HepG2 (cell line): Measurements from ENCODE around the gene C14orf119. TPM values are rescaled to one million over a fixed set of nuclear protein-coding genes. Genes with fewer than 3 reads are reported as not detected.

ENCODE experiments used
- GTF3A ChIP-seq: sonication (generic); formaldehyde crosslinking; conservative IDR thresholded peaks from 2 replicates; pipeline ENCODE4 v1.4.0; 2020; ENCODE audit warnings: mild to moderate bottlenecking, missing genetic modification reagents
- SAP130 ChIP-seq: IDR thresholded peaks from 2 replicates; pipeline ENCODE4 v1.6.1; 2016; ENCODE audit warnings: low read depth
- ZMYM3 ChIP-seq: sonication (generic); formaldehyde crosslinking; IDR thresholded peaks from 2 replicates; pipeline ENCODE4 v1.5.1; 2020; ENCODE audit warnings: mild to moderate bottlenecking, missing genetic modification reagents
- ZNF407 ChIP-seq: sonication (generic); formaldehyde crosslinking; IDR thresholded peaks from one replicate; pipeline ENCODE4 v1.5.1; 2020; ENCODE audit warnings: mild to moderate bottlenecking, missing genetic modification reagents; ENCODE audit errors: not compliant biosample characterization
- ZNF543 ChIP-seq: sonication (generic); formaldehyde crosslinking; IDR thresholded peaks from 2 replicates; pipeline ENCODE4 v1.4.0; 2020; ENCODE audit warnings: mild to moderate bottlenecking, missing genetic modification reagents
- ZNF574 ChIP-seq: sonication (generic); formaldehyde crosslinking; IDR thresholded peaks from 2 replicates; pipeline ENCODE4 v1.4.0; 2020; ENCODE audit warnings: missing genetic modification reagents
- ZNF615 ChIP-seq: sonication (generic); formaldehyde crosslinking; IDR thresholded peaks from 2 replicates; pipeline ENCODE4 v1.5.0; 2020; ENCODE audit warnings: mild to moderate bottlenecking, missing genetic modification reagents, borderline replicate concordance
- ZSCAN22 ChIP-seq: sonication (generic); formaldehyde crosslinking; IDR thresholded peaks from 2 replicates; pipeline ENCODE4 v1.4.0; 2020; ENCODE audit warnings: mild to moderate bottlenecking, missing genetic modification reagents
- polyA plus RNA-seq, 8 experiments: library from polyadenylated mRNA; depleted of rRNA in 3 of 8; stranded (reverse) in 7 of 8; unstranded in 1 of 8; fragments of >200 nt; fragmentation: Illumina TruSeq in 4 of 8; extraction: Trizol in 4 of 8; gene quantifications; 2 replicates each; pipeline versions ENCODE4 v1.2.1 to v1.2.3, GENCODE V29; 2011 to 2016; ENCODE audit warnings: low read depth in 4 of 8, missing spikeins in 1 of 8, mixed read lengths in 1 of 8; ENCODE audit not compliant: insufficient read depth in 1 of 8
- total RNA-seq, 5 experiments: library from RNA; depleted of rRNA; stranded (reverse); fragments of >200 nt; fragmentation: Illumina TruSeq; extraction: Trizol; gene quantifications; 2 replicates each; pipeline ENCODE4 v1.2.3, GENCODE V29; 2016; ENCODE audit warnings: low read depth in 1 of 5

C14orf119 gene
- total and polyA plus RNA-seq, 2 of the 13 experiments (the other 11 are each of a cell fraction or from before 2014, with no cell fraction given), result 117 to 206 TPM

GRCh38 chr14:23068789-23069412, 26.4 kb upstream of the C14orf119 start (continued):
- no peak for TF ChIP-seq ZNF407 (CRISPR knock-in tag)
- TF ChIP-seq ZNF543 (CRISPR knock-in tag), result no peak
- no peak for TF ChIP-seq GTF3A (CRISPR knock-in tag)
- no peak for TF ChIP-seq ZMYM3 (CRISPR knock-in tag)
- peak; percentile 73 for TF ChIP-seq SAP130 (CRISPR knock-in tag)
- TF ChIP-seq ZSCAN22 (CRISPR knock-in tag), result no peak
- TF ChIP-seq ZNF574 (CRISPR knock-in tag), result peak; percentile 77
- no peak for TF ChIP-seq ZNF615
